Activated CD4-positive, alpha-beta memory T cell treated with anti-CD3 and anti-CD28 coated beads, Interleukin-2, amount 10 ng/mL, durations not matched to agents 7 days and 5 days (primary cell): ENCODE results near the gene EML5. TPM values are rescaled to one million over a fixed set of nuclear protein-coding genes. Genes with fewer than 3 reads are reported as not detected.

Experiments
- CTCF ChIA-PET: fragments of 350-600 bp; sonication (Branson Sonifier 250); formaldehyde crosslinking; loops from one replicate; lab custom pipeline; 2021; ENCODE audit warnings: antibody characterized with exemption, inconsistent platforms; lab: Charles Lee
- POLR2A ChIA-PET: fragments of 350-600 bp; sonication (Branson Sonifier 250); formaldehyde crosslinking; loops from one replicate; lab custom pipeline; 2021; ENCODE audit warnings: antibody characterized with exemption; lab: Charles Lee
- DNase-seq: peaks from one replicate; pipeline ENCODE4 v3.0.0-alpha.2; 2020
- H3K27ac Mint-ChIP-seq: one replicate; pipeline ENCODE4 v1.8.0; 2021; ENCODE audit warnings: mild to moderate bottlenecking, mixed read lengths
- H3K27me3 Mint-ChIP-seq: one replicate; pipeline ENCODE4 v1.8.0; 2021; ENCODE audit warnings: mixed read lengths
- H3K36me3 Mint-ChIP-seq: one replicate; pipeline ENCODE4 v1.8.0; 2021; ENCODE audit warnings: low read depth, mixed read lengths
- H3K4me1 Mint-ChIP-seq: one replicate; pipeline ENCODE4 v1.8.0; 2021; ENCODE audit warnings: mixed read lengths
- H3K4me3 Mint-ChIP-seq: one replicate; pipeline ENCODE4 v1.8.0; 2021; ENCODE audit warnings: mild to moderate bottlenecking, mixed read lengths
- H3K9me3 Mint-ChIP-seq: one replicate; pipeline ENCODE4 v1.8.0; 2021; ENCODE audit warnings: mixed read lengths
- total RNA-seq, 2 experiments: library from RNA; stranded (reverse); gene quantifications; one replicate each; pipeline ENCODE4 v1.2.3, GENCODE V29; 2021

EML5 gene
- total RNA-seq, 2 experiments from 2014 or later, result 2.4 to 2.9 TPM

DNA sequence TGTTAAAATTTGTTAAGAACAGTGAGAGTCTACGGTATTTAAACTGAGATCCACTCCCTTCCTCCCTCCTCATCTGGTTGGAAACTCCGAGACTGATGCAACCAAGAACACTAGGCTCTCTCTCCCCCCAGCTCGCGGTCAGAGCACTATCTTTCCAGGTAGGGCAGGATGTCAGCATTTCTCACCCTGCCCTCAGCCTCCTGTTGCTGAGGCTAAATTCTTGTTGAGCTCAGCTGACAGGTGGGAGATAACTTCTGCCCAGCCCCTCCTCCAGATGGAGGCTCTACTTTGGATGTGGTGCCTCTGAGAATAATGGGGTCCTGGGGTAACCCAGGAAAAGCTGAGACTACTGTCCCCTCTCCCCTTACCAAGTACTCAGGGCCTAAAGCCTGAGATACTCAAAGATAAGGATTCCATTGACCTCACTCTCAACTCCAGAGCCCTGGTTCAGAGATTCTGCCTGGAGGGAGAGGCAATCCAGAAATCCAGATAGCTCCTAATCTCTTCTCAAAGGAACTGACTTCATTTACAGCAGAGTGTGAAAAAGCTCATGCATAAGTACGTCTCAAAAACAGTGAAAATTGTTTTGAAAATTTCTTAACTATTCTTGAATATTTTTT, 110.1 kb downstream of the EML5 start:
- no peaks in the 10 kb centered on the region for H3K27me3 Mint-ChIP-seq
- H3K9me3 Mint-ChIP-seq, result no peaks in the 10 kb centered on the region
- ChIA-PET POLR2A (no interaction called here), CTCF (interaction anchor here (0.9 to 2.7 kb wide), 3 partner anchors 14 to 346 kb away, joined by 3 to 11 read pairs (median 3); no protein-coding TSS in a partner anchor)
- no peak overlapping the region for H3K27ac Mint-ChIP-seq
- H3K4me1 Mint-ChIP-seq, result peaks cover 8% of the 10 kb centered on the region
- no peak overlapping the region for H3K4me3 Mint-ChIP-seq
- H3K36me3 Mint-ChIP-seq, result peaks cover 2% of the 10 kb centered on the region
- peak; percentile 32 for DNase-seq

DNA sequence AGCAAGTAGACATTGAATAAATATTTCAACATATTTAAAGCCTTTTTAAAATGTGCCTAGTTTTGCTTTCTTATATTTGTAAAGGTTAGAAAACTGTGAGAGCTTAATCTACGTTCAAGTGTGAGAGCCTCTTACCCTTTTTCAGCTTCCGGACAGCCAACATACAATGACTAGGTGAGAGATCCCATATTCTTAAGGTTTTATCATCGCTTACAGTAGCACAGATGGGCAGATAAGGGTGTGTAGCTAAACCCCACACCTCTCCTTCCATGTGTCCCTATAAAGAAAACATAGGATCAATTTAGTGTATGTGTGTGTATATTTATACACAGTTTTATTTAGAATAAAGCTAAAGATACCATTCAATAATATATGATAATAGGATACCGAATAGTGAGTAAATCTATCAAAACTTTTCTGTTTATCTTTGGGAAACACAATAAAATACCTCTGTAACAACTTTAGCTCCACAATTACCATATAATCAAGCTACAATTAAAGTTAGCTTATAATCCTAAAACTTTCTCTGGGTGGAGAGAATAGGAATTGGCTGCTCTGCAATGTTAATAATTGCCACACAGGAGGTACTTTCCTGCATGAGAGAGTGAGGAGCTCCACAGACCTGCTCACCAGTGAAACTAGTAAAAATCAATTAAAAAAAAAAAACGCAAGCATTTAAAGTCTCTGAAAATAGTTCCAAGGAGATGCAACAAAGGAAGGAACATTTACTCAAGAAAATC, 110.8 kb downstream of the EML5 start:
- Mint-ChIP-seq H3K4me3 (no peak overlapping the region), H3K27ac (peak overlapping the region; percentile 36), H3K4me1 (peaks cover 8% of the 10 kb centered on the region), H3K9me3 (no peaks in the 10 kb centered on the region), H3K27me3 (no peaks in the 10 kb centered on the region), H3K36me3 (peaks cover 2% of the 10 kb centered on the region)
- POLR2A ChIA-PET, result no interaction called here
- CTCF ChIA-PET, result interaction anchor here (0.9 to 2.7 kb wide), 3 partner anchors 13 to 347 kb away, joined by 3 to 11 read pairs (median 3); no protein-coding TSS in a partner anchor
- no peak for DNase-seq

- no peaks in the 10 kb centered on the region for H3K27me3 Mint-ChIP-seq
- no peak overlapping the region for H3K27ac Mint-ChIP-seq
- CTCF ChIA-PET, result interaction anchor here (1.0 to 1.3 kb wide), 3 partner anchors 13 to 119 kb away, joined by 3 read pairs; no protein-coding TSS in a partner anchor
- H3K36me3 Mint-ChIP-seq, result peaks cover 9% of the 10 kb centered on the region
- no peak overlapping the region for H3K4me3 Mint-ChIP-seq
- H3K9me3 Mint-ChIP-seq, result peaks cover 7% of the 10 kb centered on the region
- no peak for DNase-seq
- no peaks in the 10 kb centered on the region for H3K4me1 Mint-ChIP-seq
- POLR2A ChIA-PET, result no interaction called here
These were observed 123.4 kb downstream of the EML5 start for GRCh38 chr14:88669346-88669745.

GRCh38 chr14:88668448-88669116, 124.2 kb downstream of the EML5 start:
- H3K27me3 Mint-ChIP-seq, result no peaks in the 10 kb centered on the region
- no peak overlapping the region for H3K4me3 Mint-ChIP-seq
- peaks cover 7% of the 10 kb centered on the region for H3K9me3 Mint-ChIP-seq
- POLR2A ChIA-PET, result interaction anchor here (0.8 kb wide), 1 partner anchor 122 kb away, joined by 3 read pairs; no protein-coding TSS in a partner anchor
- no peaks in the 10 kb centered on the region for H3K4me1 Mint-ChIP-seq
- CTCF ChIA-PET, result interaction anchor here (0.7 to 2.9 kb wide), 10 partner anchors 11 to 320 kb away, joined by 3 to 22 read pairs (median 3); no protein-coding TSS in a partner anchor
- no peak for DNase-seq
- H3K27ac Mint-ChIP-seq, result no peak overlapping the region
- H3K36me3 Mint-ChIP-seq, result peaks cover 9% of the 10 kb centered on the region

GRCh38 chr14:88667555-88668273, 125.0 kb downstream of the EML5 start:
- H3K9me3 Mint-ChIP-seq, result peaks cover 5% of the 10 kb centered on the region
- H3K4me1 Mint-ChIP-seq, result no peaks in the 10 kb centered on the region
- peak; percentile 43 for DNase-seq
- H3K4me3 Mint-ChIP-seq, result no peak overlapping the region
- H3K27ac Mint-ChIP-seq, result no peak overlapping the region
- ChIA-PET CTCF (interaction anchor here (0.7 to 2.9 kb wide), 22 partner anchors 9 to 478 kb away, joined by 3 to 22 read pairs (median 4); partner anchors contain the start of genes EML5 and TTC8), POLR2A (interaction anchor here (0.8 kb wide), 1 partner anchor 123 kb away, joined by 3 read pairs; no protein-coding TSS in a partner anchor)
- H3K36me3 Mint-ChIP-seq, result peaks cover 9% of the 10 kb centered on the region
- no peaks in the 10 kb centered on the region for H3K27me3 Mint-ChIP-seq

GRCh38 chr14:88660056-88660455, 132.7 kb downstream of the EML5 start:
- H3K36me3 Mint-ChIP-seq, result peaks cover 16% of the 10 kb centered on the region
- no peak overlapping the region for H3K27ac Mint-ChIP-seq
- H3K9me3 Mint-ChIP-seq, result peaks cover 11% of the 10 kb centered on the region
- no peak overlapping the region for H3K4me3 Mint-ChIP-seq
- ChIA-PET POLR2A (no interaction called here), CTCF (no interaction called here)
- H3K4me1 Mint-ChIP-seq, result no peaks in the 10 kb centered on the region
- DNase-seq, result no peak
- H3K27me3 Mint-ChIP-seq, result no peaks in the 10 kb centered on the region

DNA sequence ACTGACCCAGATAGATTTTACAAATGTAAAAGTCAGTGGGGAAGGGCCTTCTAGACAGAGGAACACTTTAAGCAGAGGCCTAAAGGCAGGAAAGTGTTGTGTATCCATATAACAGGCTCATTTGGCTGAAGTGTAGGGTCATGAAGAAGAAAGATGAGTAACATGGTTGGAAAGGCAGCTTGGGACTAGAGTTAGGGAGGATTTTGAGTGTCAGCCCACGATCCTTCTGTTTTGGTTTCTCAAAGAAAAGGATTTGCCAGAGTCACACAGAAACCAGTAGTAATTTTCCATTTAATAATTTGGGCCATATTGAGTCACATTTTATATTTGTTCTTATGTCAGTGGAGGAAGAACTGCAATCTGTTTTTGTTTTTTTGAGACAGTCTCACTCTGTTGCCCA, 153.5 kb downstream of the EML5 start:
- Mint-ChIP-seq H3K36me3 (peaks cover 25% of the 10 kb centered on the region), H3K4me1 (no peaks in the 10 kb centered on the region), H3K9me3 (peaks cover 12% of the 10 kb centered on the region), H3K4me3 (no peak overlapping the region), H3K27ac (no peak overlapping the region), H3K27me3 (no peaks in the 10 kb centered on the region)
- no peak for DNase-seq
- POLR2A ChIA-PET, result no interaction called here
- CTCF ChIA-PET, result no interaction called here

GRCh38 chr14:88632512-88632911, 160.2 kb downstream of the EML5 start:
- Mint-ChIP-seq H3K9me3 (no peaks in the 10 kb centered on the region), H3K27me3 (no peaks in the 10 kb centered on the region), H3K4me3 (no peak overlapping the region), H3K4me1 (no peaks in the 10 kb centered on the region), H3K27ac (no peak overlapping the region), H3K36me3 (peaks cover 2% of the 10 kb centered on the region)
- DNase-seq, result no peak
- POLR2A ChIA-PET, result no interaction called here
- CTCF ChIA-PET, result no interaction called here

- DNase-seq, result no peak
- POLR2A ChIA-PET, result no interaction called here
- Mint-ChIP-seq H3K36me3 (peaks cover 2% of the 10 kb centered on the region), H3K27me3 (no peaks in the 10 kb centered on the region), H3K4me3 (no peak overlapping the region), H3K27ac (no peak overlapping the region), H3K9me3 (no peaks in the 10 kb centered on the region), H3K4me1 (no peaks in the 10 kb centered on the region)
- CTCF ChIA-PET, result no interaction called here
These were observed 161.7 kb downstream of the EML5 start for GRCh38 chr14:88631091-88631490.

DNA sequence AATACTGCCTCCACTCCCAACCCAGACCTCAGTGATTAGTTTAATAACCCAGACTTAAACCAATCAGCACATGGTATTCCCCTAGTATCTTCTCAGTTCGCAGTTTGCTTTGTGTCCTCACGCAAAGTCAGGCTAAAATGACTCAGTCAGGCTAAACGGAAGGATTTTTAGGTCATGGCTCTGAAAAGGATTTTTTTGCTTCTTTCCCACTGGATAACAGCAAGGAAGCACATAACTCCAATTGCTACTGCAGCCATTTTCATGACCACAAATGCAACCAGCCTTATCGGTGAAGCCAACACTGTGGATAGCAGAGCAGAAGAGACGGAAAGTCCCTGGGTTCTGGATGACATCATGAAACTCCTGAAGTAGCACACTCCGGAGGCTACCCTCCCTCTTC, 162.2 kb downstream of the EML5 start:
- H3K36me3 Mint-ChIP-seq, result peaks cover 2% of the 10 kb centered on the region
- no peak overlapping the region for H3K27ac Mint-ChIP-seq
- ChIA-PET POLR2A (no interaction called here), CTCF (no interaction called here)
- H3K4me1 Mint-ChIP-seq, result no peaks in the 10 kb centered on the region
- H3K4me3 Mint-ChIP-seq, result no peak overlapping the region
- H3K9me3 Mint-ChIP-seq, result no peaks in the 10 kb centered on the region
- no peak for DNase-seq
- no peaks in the 10 kb centered on the region for H3K27me3 Mint-ChIP-seq

GRCh38 chr14:88628462-88628861, 164.3 kb downstream of the EML5 start:
- H3K27me3 Mint-ChIP-seq, result no peaks in the 10 kb centered on the region
- POLR2A ChIA-PET, result no interaction called here
- CTCF ChIA-PET, result no interaction called here
- no peak overlapping the region for H3K4me3 Mint-ChIP-seq
- H3K27ac Mint-ChIP-seq, result no peak overlapping the region
- H3K36me3 Mint-ChIP-seq, result peaks cover 2% of the 10 kb centered on the region
- DNase-seq, result no peak
- H3K9me3 Mint-ChIP-seq, result no peaks in the 10 kb centered on the region
- H3K4me1 Mint-ChIP-seq, result no peaks in the 10 kb centered on the region

DNA sequence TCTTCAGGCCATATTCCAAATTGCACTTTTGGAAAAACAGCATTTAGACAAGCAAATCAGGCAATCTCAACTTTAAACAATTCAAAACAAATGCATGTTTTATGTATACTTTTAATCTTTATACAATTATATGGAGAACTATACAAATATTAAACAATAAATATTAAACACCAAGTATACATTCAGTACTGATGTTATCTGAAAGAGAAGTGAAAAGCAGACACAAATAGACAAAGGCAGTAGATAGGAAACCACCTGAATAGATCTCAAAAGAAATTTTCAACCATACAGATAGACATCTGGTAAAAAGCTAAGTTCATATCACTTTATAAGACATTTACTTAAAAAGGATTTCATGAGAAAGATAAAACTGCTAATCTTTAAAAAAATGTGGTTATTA, 164.7 kb downstream of the EML5 start:
- Mint-ChIP-seq H3K4me3 (no peak overlapping the region), H3K36me3 (peaks cover 2% of the 10 kb centered on the region), H3K4me1 (no peaks in the 10 kb centered on the region), H3K27me3 (no peaks in the 10 kb centered on the region), H3K9me3 (no peaks in the 10 kb centered on the region), H3K27ac (no peak overlapping the region)
- ChIA-PET POLR2A (no interaction called here), CTCF (interaction anchor here (0.9 kb wide), 1 partner anchor 40 kb away, joined by 3 read pairs; no protein-coding TSS in a partner anchor)
- no peak for DNase-seq
